Activated T-cell treated with anti-CD3 and anti-CD28 coated beads, Interleukin-2, amount 50 U/mL, for 4 hours (primary cell): ENCODE data around the gene RGS6. TPM values are rescaled to one million over a fixed set of nuclear protein-coding genes. Genes with fewer than 3 reads are reported as not detected.

Experiments
- ATAC-seq, 2 donors: fragments of 200-7000 bp; cut with Tn5 transposase; one replicate each; pipeline ENCODE4 v1.10.0; 2021
- DNase-seq: peaks from one replicate; pipeline ENCODE4 v3.0.0-alpha.2; 2020
- H3K27me3 Mint-ChIP-seq: one replicate; pipeline ENCODE4 v1.8.0; 2021; ENCODE audit warnings: low read depth, mixed read lengths
- H3K36me3 Mint-ChIP-seq: one replicate; pipeline ENCODE4 v1.8.0; 2022; ENCODE audit warnings: mixed read lengths; ENCODE audit not compliant: insufficient read depth
- H3K4me1 Mint-ChIP-seq: one replicate; pipeline ENCODE4 v1.8.0; 2021; ENCODE audit warnings: low read depth, mixed read lengths
- H3K4me3 Mint-ChIP-seq: one replicate; pipeline ENCODE4 v1.8.0; 2021; ENCODE audit warnings: mild to moderate bottlenecking, moderate library complexity, mixed read lengths
- H3K9me3 Mint-ChIP-seq: one replicate; pipeline ENCODE4 v1.8.0; 2021; ENCODE audit warnings: mixed read lengths
- total RNA-seq, 3 donors: library from RNA; stranded (reverse); gene quantifications; one replicate each; pipeline ENCODE4 v1.2.1, GENCODE V29; 2021

Gene RGS6
- total RNA-seq, 3 donors from 2014 or later, result 0.03 TPM; not detected in 2

- DNase-seq (no peak), ATAC-seq (no peak)
- H3K4me3 Mint-ChIP-seq, result no peak overlapping the region
Measured at GRCh38 chr14:72054911-72055310, 122.7 kb downstream of the RGS6 start.

GRCh38 chr14:72057701-72058285 is 125.6 kb downstream of the RGS6 start:
- ATAC-seq, result no peak
- Mint-ChIP-seq H3K4me3 (no peak overlapping the region), H3K4me1 (no peaks in the 10 kb centered on the region), H3K27me3 (peaks cover 2% of the 10 kb centered on the region), H3K9me3 (no peaks in the 10 kb centered on the region), H3K36me3 (no peaks in the 10 kb centered on the region)
- DNase-seq, result no peak

More at GRCh38 chr14:72054911-72055310, 122.7 kb downstream of the RGS6 start:
- H3K4me1 Mint-ChIP-seq, result no peaks in the 10 kb centered on the region
- peaks cover 8% of the 10 kb centered on the region for H3K27me3 Mint-ChIP-seq
- H3K36me3 Mint-ChIP-seq, result no peaks in the 10 kb centered on the region
- H3K9me3 Mint-ChIP-seq, result no peaks in the 10 kb centered on the region

GRCh38 chr14:72060460-72060859 is 128.2 kb downstream of the RGS6 start:
- Mint-ChIP-seq H3K36me3 (no peaks in the 10 kb centered on the region), H3K9me3 (no peaks in the 10 kb centered on the region), H3K4me1 (no peaks in the 10 kb centered on the region), H3K27me3 (peaks cover 5% of the 10 kb centered on the region), H3K4me3 (no peak overlapping the region)
- DNase-seq (no peak), ATAC-seq (no peak)

- Mint-ChIP-seq H3K9me3 (no peaks in the 10 kb centered on the region), H3K4me3 (no peak overlapping the region), H3K27me3 (peaks cover 5% of the 10 kb centered on the region), H3K4me1 (no peaks in the 10 kb centered on the region), H3K36me3 (no peaks in the 10 kb centered on the region)
- no peak for ATAC-seq
- DNase-seq, result no peak
Measured at GRCh38 chr14:72060917-72061316, 128.7 kb downstream of the RGS6 start.

GRCh38 chr14:72061718-72062117 is 129.5 kb downstream of the RGS6 start:
- H3K27me3 Mint-ChIP-seq, result peaks cover 5% of the 10 kb centered on the region
- no peaks in the 10 kb centered on the region for H3K4me1 Mint-ChIP-seq
- no peaks in the 10 kb centered on the region for H3K9me3 Mint-ChIP-seq
- H3K4me3 Mint-ChIP-seq, result no peak overlapping the region
- H3K36me3 Mint-ChIP-seq, result no peaks in the 10 kb centered on the region
- DNase-seq, result no peak
- no peak for ATAC-seq

GRCh38 chr14:72063761-72064282 is 131.6 kb downstream of the RGS6 start:
- Mint-ChIP-seq H3K27me3 (peaks cover 5% of the 10 kb centered on the region), H3K9me3 (no peaks in the 10 kb centered on the region), H3K4me3 (no peak overlapping the region), H3K36me3 (no peaks in the 10 kb centered on the region), H3K4me1 (no peaks in the 10 kb centered on the region)
- DNase-seq (no peak), ATAC-seq (no peak)

- Mint-ChIP-seq H3K27me3 (peaks cover 5% of the 10 kb centered on the region), H3K36me3 (no peaks in the 10 kb centered on the region), H3K4me3 (no peak overlapping the region), H3K9me3 (no peaks in the 10 kb centered on the region), H3K4me1 (no peaks in the 10 kb centered on the region)
- ATAC-seq (no peak), DNase-seq (no peak)
Measured at GRCh38 chr14:72064501-72064900, 132.3 kb downstream of the RGS6 start.

GRCh38 chr14:72070458-72070857 is 138.2 kb downstream of the RGS6 start:
- Mint-ChIP-seq H3K4me1 (no peaks in the 10 kb centered on the region), H3K27me3 (no peaks in the 10 kb centered on the region), H3K9me3 (no peaks in the 10 kb centered on the region), H3K4me3 (no peak overlapping the region), H3K36me3 (no peaks in the 10 kb centered on the region)
- ATAC-seq (no peak), DNase-seq (no peak)

- Mint-ChIP-seq H3K36me3 (no peaks in the 10 kb centered on the region), H3K4me3 (no peak overlapping the region), H3K4me1 (no peaks in the 10 kb centered on the region), H3K9me3 (no peaks in the 10 kb centered on the region), H3K27me3 (no peaks in the 10 kb centered on the region)
- no peak for DNase-seq
- no peak for ATAC-seq
Measured at GRCh38 chr14:72075649-72076334, 143.6 kb downstream of the RGS6 start.

GRCh38 chr14:72081137-72081536 is 148.9 kb downstream of the RGS6 start:
- ATAC-seq, result no peak
- Mint-ChIP-seq H3K27me3 (peaks cover 10% of the 10 kb centered on the region), H3K4me3 (no peak overlapping the region), H3K36me3 (no peaks in the 10 kb centered on the region), H3K4me1 (no peaks in the 10 kb centered on the region), H3K9me3 (no peaks in the 10 kb centered on the region)
- no peak for DNase-seq

- no peaks in the 10 kb centered on the region for H3K36me3 Mint-ChIP-seq
- H3K4me1 Mint-ChIP-seq, result no peaks in the 10 kb centered on the region
- peaks cover 15% of the 10 kb centered on the region for H3K27me3 Mint-ChIP-seq
- no peak for DNase-seq
- H3K4me3 Mint-ChIP-seq, result no peak overlapping the region
- no peak for ATAC-seq
- no peaks in the 10 kb centered on the region for H3K9me3 Mint-ChIP-seq
Measured at GRCh38 chr14:72084935-72085334, 152.7 kb downstream of the RGS6 start.

- H3K4me1 Mint-ChIP-seq, result no peaks in the 10 kb centered on the region
- peaks cover 8% of the 10 kb centered on the region for H3K27me3 Mint-ChIP-seq
- no peak for DNase-seq
- no peak overlapping the region for H3K4me3 Mint-ChIP-seq
- H3K9me3 Mint-ChIP-seq, result no peaks in the 10 kb centered on the region
- ATAC-seq, result no peak
- H3K36me3 Mint-ChIP-seq, result no peaks in the 10 kb centered on the region
Measured at GRCh38 chr14:72089625-72090024, 157.4 kb downstream of the RGS6 start.

GRCh38 chr14:72094844-72095582 is 162.8 kb downstream of the RGS6 start:
- Mint-ChIP-seq H3K9me3 (no peaks in the 10 kb centered on the region), H3K4me3 (no peak overlapping the region), H3K36me3 (no peaks in the 10 kb centered on the region), H3K27me3 (peaks cover 9% of the 10 kb centered on the region), H3K4me1 (no peaks in the 10 kb centered on the region)
- DNase-seq (no peak), ATAC-seq (peak; percentile 46 to 54)

- Mint-ChIP-seq H3K4me3 (no peak overlapping the region), H3K9me3 (no peaks in the 10 kb centered on the region), H3K36me3 (no peaks in the 10 kb centered on the region), H3K27me3 (peaks cover 9% of the 10 kb centered on the region), H3K4me1 (no peaks in the 10 kb centered on the region)
- no peak for DNase-seq
- ATAC-seq, result no peak
Measured at GRCh38 chr14:72097173-72097783, 165.0 kb downstream of the RGS6 start.
